Measurements from ENCODE around the gene SORBS2.

Gene SORBS2

GRCh38 chr4:185752872-185753271, 59.1 kb downstream of the SORBS2 start:
- no peak overlapping the region for H3K4me3 ChIP-seq (ENCODE audit: low read depth in 1 of 2, low read length in 2 of 2)
- no peaks in the 10 kb centered on the region for H3K36me3 ChIP-seq (ENCODE audit: insufficient read depth, low read length)
- ATAC-seq (ENCODE audit: insufficient read depth, low read depth) (no peak), DNase-seq (no peak)
- H3K79me2 ChIP-seq (ENCODE audit: insufficient read depth, low read length), result no peaks in the 10 kb centered on the region
- H3K4me2 ChIP-seq (ENCODE audit: insufficient read depth, low read length), result no peak overlapping the region
- no peaks in the 10 kb centered on the region for H3K9me3 ChIP-seq (ENCODE audit: insufficient read depth, low read length, severe bottlenecking)
- no peak overlapping the region for H3K27ac ChIP-seq (ENCODE audit: low read length)
- no peak for TF ChIP-seq EZH2 (IDR thresholded peaks at IDR 0.05; ENCODE audit: borderline replicate concordance, low read depth, low read length, severe bottlenecking)
- TF ChIP-seq CTCF (IDR thresholded peaks at IDR 0.05; ENCODE audit: borderline replicate concordance, extremely low read depth, low read length, poor library complexity, severe bottlenecking), result no peak
- no peaks in the 10 kb centered on the region for H3K4me1 ChIP-seq (ENCODE audit: insufficient read depth, low read length)
- no peak overlapping the region for H3K9ac ChIP-seq (ENCODE audit: low read depth, low read length)
- no peak overlapping the region for H2AFZ ChIP-seq (ENCODE audit: low read depth, low read length)
- H3K27me3 ChIP-seq (ENCODE audit: insufficient read depth, low read length, poor library complexity), result no peaks in the 10 kb centered on the region
- H4K20me1 ChIP-seq (ENCODE audit: insufficient read depth, low read length), result no peaks in the 10 kb centered on the region

GRCh38 chr4:185749858-185750257, 62.1 kb downstream of the SORBS2 start:
- Histone ChIP-seq H4K20me1 (ENCODE audit: insufficient read depth, low read length) (no peaks in the 10 kb centered on the region), H3K9ac (ENCODE audit: low read depth, low read length) (no peak overlapping the region), H3K79me2 (ENCODE audit: insufficient read depth, low read length) (no peaks in the 10 kb centered on the region), H3K9me3 (ENCODE audit: insufficient read depth, low read length, severe bottlenecking) (no peaks in the 10 kb centered on the region), H2AFZ (ENCODE audit: low read depth, low read length) (no peak overlapping the region), H3K4me1 (ENCODE audit: insufficient read depth, low read length) (no peaks in the 10 kb centered on the region), H3K27me3 (ENCODE audit: insufficient read depth, low read length, poor library complexity) (no peaks in the 10 kb centered on the region), H3K27ac (ENCODE audit: low read length) (no peak overlapping the region), H3K4me2 (ENCODE audit: insufficient read depth, low read length) (no peak overlapping the region), H3K36me3 (ENCODE audit: insufficient read depth, low read length) (no peaks in the 10 kb centered on the region), H3K4me3 (ENCODE audit: low read depth in 1 of 2, low read length in 2 of 2) (no peak overlapping the region)
- ATAC-seq (ENCODE audit: insufficient read depth, low read depth) (no peak), DNase-seq (no peak)
- TF ChIP-seq EZH2 (IDR thresholded peaks at IDR 0.05; ENCODE audit: borderline replicate concordance, low read depth, low read length, severe bottlenecking), result no peak
- no peak for TF ChIP-seq CTCF (IDR thresholded peaks at IDR 0.05; ENCODE audit: borderline replicate concordance, extremely low read depth, low read length, poor library complexity, severe bottlenecking)

GRCh38 chr4:185748901-185749390, 63.0 kb downstream of the SORBS2 start:
- ATAC-seq (ENCODE audit: insufficient read depth, low read depth) (no peak), DNase-seq (no peak)
- Histone ChIP-seq H3K36me3 (ENCODE audit: insufficient read depth, low read length) (no peaks in the 10 kb centered on the region), H3K79me2 (ENCODE audit: insufficient read depth, low read length) (no peaks in the 10 kb centered on the region), H3K27me3 (ENCODE audit: insufficient read depth, low read length, poor library complexity) (no peaks in the 10 kb centered on the region), H3K4me2 (ENCODE audit: insufficient read depth, low read length) (no peak overlapping the region), H3K27ac (ENCODE audit: low read length) (no peak overlapping the region), H3K4me1 (ENCODE audit: insufficient read depth, low read length) (no peaks in the 10 kb centered on the region), H3K9me3 (ENCODE audit: insufficient read depth, low read length, severe bottlenecking) (no peaks in the 10 kb centered on the region), H3K9ac (ENCODE audit: low read depth, low read length) (no peak overlapping the region), H3K4me3 (ENCODE audit: low read depth in 1 of 2, low read length in 2 of 2) (no peak overlapping the region), H4K20me1 (ENCODE audit: insufficient read depth, low read length) (no peaks in the 10 kb centered on the region), H2AFZ (ENCODE audit: low read depth, low read length) (no peak overlapping the region)
- no peak for TF ChIP-seq EZH2 (IDR thresholded peaks at IDR 0.05; ENCODE audit: borderline replicate concordance, low read depth, low read length, severe bottlenecking)
- TF ChIP-seq CTCF (IDR thresholded peaks at IDR 0.05; ENCODE audit: borderline replicate concordance, extremely low read depth, low read length, poor library complexity, severe bottlenecking), result no peak

GRCh38 chr4:185745891-185746290, 66.1 kb downstream of the SORBS2 start:
- no peak for ATAC-seq (ENCODE audit: insufficient read depth, low read depth)
- Histone ChIP-seq H3K4me2 (ENCODE audit: insufficient read depth, low read length) (no peak overlapping the region), H2AFZ (ENCODE audit: low read depth, low read length) (no peak overlapping the region), H4K20me1 (ENCODE audit: insufficient read depth, low read length) (no peaks in the 10 kb centered on the region), H3K9me3 (ENCODE audit: insufficient read depth, low read length, severe bottlenecking) (no peaks in the 10 kb centered on the region), H3K4me1 (ENCODE audit: insufficient read depth, low read length) (no peaks in the 10 kb centered on the region), H3K9ac (ENCODE audit: low read depth, low read length) (no peak overlapping the region), H3K4me3 (ENCODE audit: low read depth in 1 of 2, low read length in 2 of 2) (no peak overlapping the region), H3K27ac (ENCODE audit: low read length) (no peak overlapping the region), H3K79me2 (ENCODE audit: insufficient read depth, low read length) (no peaks in the 10 kb centered on the region), H3K27me3 (ENCODE audit: insufficient read depth, low read length, poor library complexity) (no peaks in the 10 kb centered on the region), H3K36me3 (ENCODE audit: insufficient read depth, low read length) (no peaks in the 10 kb centered on the region)
- no peak for DNase-seq
- no peak for TF ChIP-seq CTCF (IDR thresholded peaks at IDR 0.05; ENCODE audit: borderline replicate concordance, extremely low read depth, low read length, poor library complexity, severe bottlenecking)
- TF ChIP-seq EZH2 (IDR thresholded peaks at IDR 0.05; ENCODE audit: borderline replicate concordance, low read depth, low read length, severe bottlenecking), result no peak

All from DND-41 (cell line).